Activated CD8-positive, alpha-beta T cell treated with anti-CD3 and anti-CD28 coated beads, Interleukin-2, amount 10 ng/mL, durations not matched to agents 7 days and 5 days (primary cell): Measurements from ENCODE around the gene MMP24OS. TPM values are rescaled to one million over a fixed set of nuclear protein-coding genes. Genes with fewer than 3 reads are reported as not detected.
A peak's percentile ranks its signal among the peaks of the same experiment; 100 is the strongest.

ENCODE experiments used
- ATAC-seq: fragments of 150-1000 bp; cut with Tn5 transposase; one replicate; pipeline ENCODE4 v1.10.0; 2021; ENCODE audit warnings: moderate library complexity
- CTCF ChIA-PET: fragments of 350-600 bp; sonication (Branson Sonifier 250); formaldehyde crosslinking; loops from one replicate; lab custom pipeline; 2021; ENCODE audit warnings: antibody characterized with exemption; lab: Charles Lee
- POLR2A ChIA-PET: fragments of 350-600 bp; sonication (Branson Sonifier 250); formaldehyde crosslinking; loops from one replicate; lab custom pipeline; 2021; ENCODE audit warnings: antibody characterized with exemption; lab: Charles Lee
- DNase-seq: peaks from one replicate; pipeline ENCODE4 v3.0.0-alpha.2; 2020
- H3K27ac Mint-ChIP-seq: one replicate; pipeline ENCODE4 v1.8.0; 2021; ENCODE audit warnings: mild to moderate bottlenecking, mixed read lengths
- H3K27me3 Mint-ChIP-seq: one replicate; pipeline ENCODE4 v1.8.0; 2021; ENCODE audit warnings: low read depth, mixed read lengths
- H3K36me3 Mint-ChIP-seq: one replicate; pipeline ENCODE4 v1.8.0; 2021; ENCODE audit warnings: low read depth, mixed read lengths
- H3K4me1 Mint-ChIP-seq: one replicate; pipeline ENCODE4 v1.8.0; 2021; ENCODE audit warnings: low read depth, mixed read lengths
- H3K4me3 Mint-ChIP-seq: one replicate; pipeline ENCODE4 v1.8.0; 2021; ENCODE audit warnings: mild to moderate bottlenecking, mixed read lengths
- H3K9me3 Mint-ChIP-seq: one replicate; pipeline ENCODE4 v1.8.0; 2022; ENCODE audit warnings: mixed read lengths; ENCODE audit not compliant: insufficient read depth
- total RNA-seq, 2 experiments: library from RNA; stranded (reverse); gene quantifications; one replicate each; pipeline ENCODE4 v1.2.3, GENCODE V29; 2021

Gene MMP24OS
- total RNA-seq, 2 experiments from 2014 or later = 42.0 to 43.1 TPM

- ATAC-seq (no peak), DNase-seq (no peak)
- Mint-ChIP-seq H3K27me3 (peaks cover 5% of the 10 kb centered on the region), H3K36me3 (no peaks in the 10 kb centered on the region), H3K4me1 (peaks cover 5% of the 10 kb centered on the region), H3K9me3 (no peaks in the 10 kb centered on the region), H3K4me3 (no peak overlapping the region), H3K27ac (no peak overlapping the region)
- ChIA-PET CTCF (no interaction called here), POLR2A (no interaction called here)
Measured at GRCh38 chr20:35243317-35243716, 34.6 kb downstream of the MMP24OS start.

- Mint-ChIP-seq H3K36me3 (no peaks in the 10 kb centered on the region), H3K9me3 (no peaks in the 10 kb centered on the region), H3K4me3 (no peak overlapping the region), H3K4me1 (peaks cover 6% of the 10 kb centered on the region), H3K27me3 (peaks cover 5% of the 10 kb centered on the region), H3K27ac (no peak overlapping the region)
- ChIA-PET POLR2A (no interaction called here), CTCF (interaction anchor here (1.5 kb wide), 1 partner anchor 145 kb away, joined by 4 read pairs; no protein-coding TSS in a partner anchor)
- ATAC-seq (no peak), DNase-seq (no peak)
Measured at GRCh38 chr20:35240811-35241293, 37.1 kb downstream of the MMP24OS start.

- no peak overlapping the region for H3K4me3 Mint-ChIP-seq
- POLR2A ChIA-PET = no interaction called here
- ATAC-seq = no peak
Measured at GRCh38 chr20:35240083-35240810, 37.7 kb downstream of the MMP24OS start.

GRCh38 chr20:35238735-35239134 lies 39.2 kb downstream of the MMP24OS start:
- ChIA-PET POLR2A (interaction anchor here (1.1 kb wide), 1 partner anchor 15 kb away, joined by 4 read pairs; no protein-coding TSS in a partner anchor), CTCF (interaction anchor here (1.2 kb wide), 1 partner anchor 37 kb away, joined by 3 read pairs; no protein-coding TSS in a partner anchor)
- Mint-ChIP-seq H3K4me1 (peaks cover 6% of the 10 kb centered on the region), H3K4me3 (no peak overlapping the region), H3K27me3 (peaks cover 5% of the 10 kb centered on the region), H3K27ac (no peak overlapping the region), H3K36me3 (no peaks in the 10 kb centered on the region), H3K9me3 (no peaks in the 10 kb centered on the region)
- no peak for DNase-seq
- ATAC-seq = no peak

More at GRCh38 chr20:35240083-35240810, 37.7 kb downstream of the MMP24OS start:
- CTCF ChIA-PET = interaction anchor here (0.9 to 1.5 kb wide), 3 partner anchors 29 to 144 kb away, joined by 3 to 4 read pairs (median 3); no protein-coding TSS in a partner anchor
- no peak for DNase-seq
- no peaks in the 10 kb centered on the region for H3K36me3 Mint-ChIP-seq
- H3K27ac Mint-ChIP-seq = no peak overlapping the region
- H3K27me3 Mint-ChIP-seq = peaks cover 5% of the 10 kb centered on the region
- peaks cover 6% of the 10 kb centered on the region for H3K4me1 Mint-ChIP-seq
- no peaks in the 10 kb centered on the region for H3K9me3 Mint-ChIP-seq

GRCh38 chr20:35238170-35238569 lies 39.8 kb downstream of the MMP24OS start:
- peaks cover 6% of the 10 kb centered on the region for H3K4me1 Mint-ChIP-seq

GRCh38 chr20:35237486-35237885 lies 40.4 kb downstream of the MMP24OS start:
- H3K4me3 Mint-ChIP-seq = no peak overlapping the region
- no peak for DNase-seq
- POLR2A ChIA-PET = interaction anchor here (0.6 kb wide), 1 partner anchor 80 kb away, joined by 5 read pairs; no protein-coding TSS in a partner anchor

More at GRCh38 chr20:35238170-35238569, 39.8 kb downstream of the MMP24OS start:
- H3K27me3 Mint-ChIP-seq = peaks cover 4% of the 10 kb centered on the region
- no peak overlapping the region for H3K4me3 Mint-ChIP-seq
- no peaks in the 10 kb centered on the region for H3K9me3 Mint-ChIP-seq
- ChIA-PET POLR2A (no interaction called here), CTCF (interaction anchor here (1.2 kb wide), 1 partner anchor 38 kb away, joined by 3 read pairs; no protein-coding TSS in a partner anchor)
- no peak for DNase-seq
- ATAC-seq = no peak
- no peaks in the 10 kb centered on the region for H3K36me3 Mint-ChIP-seq
- no peak overlapping the region for H3K27ac Mint-ChIP-seq

GRCh38 chr20:35235881-35236280 lies 42.0 kb downstream of the MMP24OS start:
- Mint-ChIP-seq H3K36me3 (no peaks in the 10 kb centered on the region), H3K27ac (no peak overlapping the region), H3K9me3 (no peaks in the 10 kb centered on the region), H3K4me1 (peaks cover 11% of the 10 kb centered on the region), H3K4me3 (no peak overlapping the region), H3K27me3 (no peaks in the 10 kb centered on the region)
- DNase-seq = no peak
- ChIA-PET CTCF (no interaction called here), POLR2A (no interaction called here)
- ATAC-seq = no peak

More at GRCh38 chr20:35237486-35237885, 40.4 kb downstream of the MMP24OS start:
- peaks cover 8% of the 10 kb centered on the region for H3K4me1 Mint-ChIP-seq
- H3K27me3 Mint-ChIP-seq = peaks cover 3% of the 10 kb centered on the region
- H3K9me3 Mint-ChIP-seq = no peaks in the 10 kb centered on the region
- H3K27ac Mint-ChIP-seq = no peak overlapping the region
- no peaks in the 10 kb centered on the region for H3K36me3 Mint-ChIP-seq
- CTCF ChIA-PET = interaction anchor here (1.2 kb wide), 1 partner anchor 39 kb away, joined by 3 read pairs; no protein-coding TSS in a partner anchor
- no peak for ATAC-seq

- ChIA-PET POLR2A (no interaction called here), CTCF (interaction anchor here (1.0 kb wide), 1 partner anchor 28 kb away, joined by 3 read pairs; no protein-coding TSS in a partner anchor)
- Mint-ChIP-seq H3K4me1 (peaks cover 5% of the 10 kb centered on the region), H3K27me3 (peaks cover 18% of the 10 kb centered on the region), H3K9me3 (no peaks in the 10 kb centered on the region), H3K4me3 (no peak overlapping the region), H3K27ac (no peak overlapping the region), H3K36me3 (no peaks in the 10 kb centered on the region)
- DNase-seq (no peak), ATAC-seq (no peak)
Measured at GRCh38 chr20:35232575-35232974, 45.3 kb downstream of the MMP24OS start.

GRCh38 chr20:35226884-35227681 lies 50.8 kb downstream of the MMP24OS start:
- Mint-ChIP-seq H3K9me3 (no peaks in the 10 kb centered on the region), H3K4me1 (peaks cover 9% of the 10 kb centered on the region), H3K27me3 (peaks cover 42% of the 10 kb centered on the region), H3K4me3 (peak overlapping the region; percentile 47), H3K27ac (peak overlapping the region; percentile 15), H3K36me3 (no peaks in the 10 kb centered on the region)
- ATAC-seq = peak; percentile 82
- ChIA-PET CTCF (interaction anchor here (1.1 to 1.6 kb wide), 4 partner anchors 18 to 131 kb away, joined by 3 to 6 read pairs (median 4); no protein-coding TSS in a partner anchor), POLR2A (no interaction called here)
- peak; percentile 59 for DNase-seq
